Left lobe of liver (tissue), 2 donors: ENCODE measurements around the gene CLCN7. TPM values are rescaled to one million over a fixed set of nuclear protein-coding genes. Genes with fewer than 3 reads are reported as not detected.

Source experiments
- ATAC-seq: fragments of 200-7000 bp; cut with Tn5 transposase; one replicate; pipeline ENCODE4 v1.9.1; 2020; ENCODE audit warnings: mild to moderate bottlenecking, moderate library complexity
- DNase-seq: peaks from one replicate; pipeline ENCODE4 v3.0.0-alpha.2; 2020; ENCODE audit warnings: low spot score
- total RNA-seq: library from RNA; stranded (reverse); gene quantifications from one replicate; pipeline ENCODE4 v1.2.1, GENCODE V29; 2021
- donor health status: DM: no; HTN: no; CAD: no; lungs with moderate emphysema.
- donor health status: DM: no; HTN: yes; CAD: no.

CLCN7 gene
- total RNA-seq, 1 donor from 2014 or later = 51.9 TPM

DNA sequence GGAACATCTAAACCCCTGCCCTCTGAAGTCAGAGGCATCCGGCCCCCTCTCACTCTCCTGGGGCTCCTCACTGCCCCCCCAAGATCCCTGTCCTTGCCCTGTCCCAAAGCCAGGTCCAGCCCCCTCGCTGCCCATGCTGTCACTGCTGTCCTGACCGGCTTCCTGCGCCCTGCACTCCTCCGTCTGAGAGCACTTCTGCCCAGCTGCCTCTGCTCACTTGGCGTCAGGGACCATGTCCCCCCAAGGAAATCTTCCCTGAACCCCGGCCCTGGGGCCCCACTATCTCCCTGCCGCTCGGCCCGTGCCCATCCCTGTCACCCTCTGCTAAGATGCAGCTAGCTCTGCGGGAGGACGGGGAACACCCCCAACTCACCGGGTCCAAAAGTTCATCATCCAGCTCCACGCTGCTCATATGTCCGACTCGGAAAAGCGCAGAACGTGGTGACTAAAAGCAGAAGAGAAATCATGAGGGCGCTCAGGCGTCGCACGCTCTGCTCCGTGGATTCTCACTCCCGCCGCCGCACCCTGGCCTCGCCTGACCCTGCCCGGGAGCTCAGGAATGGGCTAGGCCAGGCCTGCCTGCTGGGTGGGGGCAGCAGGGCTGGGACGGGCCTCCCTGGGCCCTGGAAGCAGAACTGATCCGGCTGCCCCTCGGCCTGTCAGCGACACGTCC is 9.8 kb downstream of the CLCN7 start:
- ATAC-seq (no peak), DNase-seq (no peak)

DNA sequence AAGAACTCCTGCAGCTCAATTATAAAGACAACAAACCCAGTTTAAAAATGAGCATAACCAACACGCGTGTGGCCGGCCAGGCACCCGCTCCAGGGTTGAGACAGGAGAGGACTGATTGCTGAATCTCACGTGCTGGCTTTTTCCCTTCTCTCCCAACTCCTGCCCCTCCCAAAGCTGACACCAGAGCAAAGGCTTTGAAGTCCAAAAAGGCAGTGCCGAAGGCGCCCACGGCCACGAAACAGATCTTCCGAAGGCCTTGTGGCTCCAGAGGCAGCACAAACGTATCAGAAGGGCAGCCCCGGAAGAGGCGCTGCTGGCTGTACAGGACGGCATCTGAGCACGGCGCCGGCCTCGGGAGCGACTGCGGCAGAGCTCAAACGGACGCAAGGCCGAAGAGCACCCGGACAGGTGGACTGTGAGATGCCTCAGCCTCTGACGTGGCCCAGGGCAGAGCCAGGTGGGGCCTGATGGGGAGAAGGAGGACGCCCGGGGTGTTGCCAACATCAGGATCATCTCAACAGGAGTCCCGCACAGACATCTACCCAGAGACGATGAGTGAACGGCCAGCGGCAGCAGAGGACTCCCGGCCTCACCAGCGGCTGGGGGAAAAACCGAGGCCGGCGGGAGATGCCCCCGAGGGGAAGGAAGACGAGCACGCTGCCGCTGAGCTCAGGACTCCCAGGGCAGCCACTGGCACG is 10.5 kb downstream of the CLCN7 start:
- ATAC-seq = no peak
- DNase-seq = no peak

DNA sequence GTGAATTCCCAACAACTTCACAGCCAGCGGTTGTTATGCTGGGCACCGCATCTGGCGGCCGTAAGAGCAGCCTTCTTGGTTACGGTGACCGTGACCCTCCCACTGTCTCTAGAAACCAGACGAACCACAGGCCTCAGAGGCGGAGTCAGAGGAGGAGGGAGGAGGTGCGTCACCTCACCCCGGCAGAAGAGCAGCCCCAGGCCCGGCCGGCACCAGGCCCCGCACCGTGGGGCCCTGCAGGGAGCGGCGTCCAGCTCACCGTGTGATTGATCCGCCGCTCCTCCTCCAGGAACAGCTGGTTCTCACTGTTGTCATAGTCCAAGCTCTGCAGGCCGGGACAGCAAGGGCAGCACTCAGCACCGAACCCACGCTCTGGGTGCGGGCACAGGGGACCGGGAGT is 13.7 kb downstream of the CLCN7 start:
- DNase-seq (no peak), ATAC-seq (no peak)

DNA sequence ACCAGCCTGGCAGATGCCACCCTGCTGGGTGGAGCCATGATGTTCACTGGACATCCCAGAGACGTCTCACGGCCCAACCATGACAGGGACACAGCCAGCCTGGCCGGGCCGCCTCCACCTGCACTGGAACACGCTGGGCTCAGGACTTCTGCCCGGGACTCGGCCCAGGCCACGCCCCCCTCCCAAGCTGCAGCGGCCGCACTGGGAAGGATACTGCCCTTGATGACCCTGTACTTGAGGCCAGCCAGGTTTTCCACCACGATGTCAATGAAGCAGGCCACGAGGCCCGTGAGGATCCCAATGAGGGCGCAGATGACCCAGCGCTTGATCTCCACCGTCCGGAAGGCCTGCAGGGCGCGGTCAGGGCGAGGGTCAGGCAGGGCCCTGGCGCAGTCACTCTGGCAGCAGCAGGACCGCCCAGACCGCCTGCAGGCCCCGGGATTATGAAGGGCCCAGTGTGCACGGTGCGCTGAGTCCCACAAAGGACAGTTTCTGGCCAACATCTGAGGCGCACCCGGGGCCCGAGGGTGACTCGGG is 14.2 kb downstream of the CLCN7 start:
- ATAC-seq (no peak), DNase-seq (no peak)

DNA sequence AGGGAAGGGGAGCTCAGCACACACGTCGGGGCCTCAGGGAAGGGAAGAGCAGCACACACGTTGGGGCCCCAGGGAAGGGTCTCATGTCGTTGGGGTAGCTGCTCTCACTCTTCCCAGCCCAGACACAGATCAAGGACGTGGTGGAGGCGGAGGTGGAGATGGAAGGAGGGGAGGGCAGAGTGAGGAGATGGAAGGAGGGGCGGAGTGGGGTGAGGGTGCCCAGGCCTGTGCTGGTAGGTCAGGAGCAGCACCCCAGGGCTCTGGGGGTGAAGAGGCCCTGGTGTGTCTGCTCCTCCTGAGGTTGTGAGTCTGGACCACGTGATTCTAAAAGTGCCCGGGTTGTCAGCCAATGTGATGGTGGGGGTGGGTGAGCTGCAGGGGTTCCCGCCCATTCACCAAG is 14.9 kb downstream of the CLCN7 start:
- ATAC-seq (no peak), DNase-seq (no peak)

DNA sequence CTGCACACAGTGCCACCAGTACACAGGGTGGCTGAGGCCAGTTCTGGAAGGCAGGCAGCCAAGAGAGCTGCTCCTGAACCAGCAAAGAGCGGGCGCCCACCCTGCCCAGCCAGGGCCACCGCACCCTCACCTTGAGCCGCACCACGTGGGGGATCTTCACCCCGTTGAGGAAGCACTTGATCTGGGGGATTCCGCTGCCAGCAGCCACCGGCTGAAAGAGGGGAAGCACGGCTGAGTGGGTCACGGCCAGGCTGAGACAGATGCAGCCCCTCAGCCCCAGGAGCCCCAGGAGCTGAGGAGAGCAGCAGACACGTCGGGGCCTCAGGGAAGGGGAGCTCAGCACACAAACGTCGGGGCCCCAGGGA is 15.9 kb downstream of the CLCN7 start:
- ATAC-seq (no peak), DNase-seq (no peak)

DNA sequence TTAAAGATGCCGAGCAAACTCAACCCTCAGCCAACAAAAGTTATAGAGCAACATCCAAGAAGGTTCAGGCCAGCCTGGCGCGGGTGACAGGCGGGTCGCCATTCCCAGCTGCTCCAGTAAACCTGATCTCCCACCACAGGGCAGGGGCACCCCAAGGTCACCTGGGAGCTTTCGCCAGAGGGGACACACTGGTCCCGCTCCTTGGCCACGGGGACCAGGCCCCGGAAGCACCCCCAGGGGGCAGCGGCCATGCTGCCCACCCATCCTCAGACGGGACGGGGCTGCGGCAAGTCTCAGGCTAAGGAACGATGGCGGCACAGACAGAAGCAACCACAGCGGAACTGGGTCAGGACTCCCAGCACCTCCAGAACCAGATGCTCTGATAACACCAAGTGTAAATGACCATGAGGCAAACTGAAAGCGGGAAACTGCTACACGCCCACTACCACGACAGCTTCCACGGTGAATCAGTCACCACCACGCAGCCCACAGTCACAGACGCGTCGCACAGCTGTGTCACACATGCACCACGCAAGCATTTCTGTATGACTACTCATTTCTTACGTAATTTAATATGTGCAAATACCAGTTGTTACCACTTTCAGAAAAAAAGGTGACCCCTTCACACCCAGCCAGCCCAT is 16.4 kb downstream of the CLCN7 start:
- no peak for DNase-seq

DNA sequence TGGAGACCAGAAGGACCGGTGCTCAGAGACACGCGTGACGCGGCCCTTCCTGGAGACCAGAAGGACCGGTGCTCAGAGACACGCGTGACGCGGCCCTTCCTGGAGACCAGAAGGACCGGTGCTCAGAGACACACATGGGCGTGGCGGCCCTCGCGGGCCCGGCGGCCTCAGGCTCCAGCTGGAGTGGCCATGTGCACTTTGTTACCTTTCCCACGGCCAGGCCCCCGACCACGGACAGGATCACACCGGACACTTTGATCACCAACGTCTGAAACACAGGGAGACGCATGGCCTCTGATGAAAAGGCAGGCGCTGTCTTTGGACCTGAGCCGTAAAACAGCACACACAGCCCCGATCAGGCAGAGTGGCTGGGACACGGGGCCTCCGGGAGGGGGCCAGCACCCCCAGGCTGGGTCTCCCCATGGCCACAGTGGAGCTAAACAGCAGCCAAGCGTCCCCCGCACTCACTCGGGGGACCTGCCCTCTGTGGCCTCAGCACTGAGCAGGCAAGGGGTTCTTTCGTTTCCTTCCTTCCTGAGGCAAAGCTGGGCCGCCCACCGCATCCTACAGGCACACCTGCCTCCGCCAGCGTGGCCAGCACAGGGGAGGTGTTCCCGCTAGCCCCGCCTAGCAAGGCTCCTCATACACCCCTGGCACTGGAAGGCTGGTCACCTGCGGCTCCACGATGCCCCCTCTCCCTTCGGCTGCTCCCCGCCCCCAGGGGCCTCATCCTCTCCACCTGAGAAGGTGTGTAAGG is 17.2 kb downstream of the CLCN7 start:
- no peak for DNase-seq
- ATAC-seq = no peak

More for the DNA sequence above, 16.4 kb downstream of the CLCN7 start:
- ATAC-seq = no peak

DNA sequence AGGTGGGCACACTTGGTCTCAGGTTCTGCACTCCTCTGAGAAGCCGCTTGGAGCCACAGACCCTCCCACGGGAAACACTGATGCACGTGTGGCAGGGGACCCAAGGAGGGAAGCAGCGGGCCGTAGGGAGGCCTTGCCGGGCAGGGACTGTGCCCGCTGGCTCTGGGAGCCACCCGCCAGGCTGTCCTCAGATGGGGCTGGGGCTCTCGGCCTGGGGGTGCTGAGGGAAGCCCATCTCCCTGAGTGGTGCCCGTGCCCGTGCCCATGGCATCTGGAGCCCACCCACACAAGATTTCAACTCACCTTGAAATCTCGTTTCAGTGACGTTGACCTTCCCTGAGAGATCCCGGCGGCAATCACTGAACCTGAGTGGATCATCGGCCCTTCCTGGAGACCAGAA is 17.9 kb downstream of the CLCN7 start:
- DNase-seq (no peak), ATAC-seq (no peak)

DNA sequence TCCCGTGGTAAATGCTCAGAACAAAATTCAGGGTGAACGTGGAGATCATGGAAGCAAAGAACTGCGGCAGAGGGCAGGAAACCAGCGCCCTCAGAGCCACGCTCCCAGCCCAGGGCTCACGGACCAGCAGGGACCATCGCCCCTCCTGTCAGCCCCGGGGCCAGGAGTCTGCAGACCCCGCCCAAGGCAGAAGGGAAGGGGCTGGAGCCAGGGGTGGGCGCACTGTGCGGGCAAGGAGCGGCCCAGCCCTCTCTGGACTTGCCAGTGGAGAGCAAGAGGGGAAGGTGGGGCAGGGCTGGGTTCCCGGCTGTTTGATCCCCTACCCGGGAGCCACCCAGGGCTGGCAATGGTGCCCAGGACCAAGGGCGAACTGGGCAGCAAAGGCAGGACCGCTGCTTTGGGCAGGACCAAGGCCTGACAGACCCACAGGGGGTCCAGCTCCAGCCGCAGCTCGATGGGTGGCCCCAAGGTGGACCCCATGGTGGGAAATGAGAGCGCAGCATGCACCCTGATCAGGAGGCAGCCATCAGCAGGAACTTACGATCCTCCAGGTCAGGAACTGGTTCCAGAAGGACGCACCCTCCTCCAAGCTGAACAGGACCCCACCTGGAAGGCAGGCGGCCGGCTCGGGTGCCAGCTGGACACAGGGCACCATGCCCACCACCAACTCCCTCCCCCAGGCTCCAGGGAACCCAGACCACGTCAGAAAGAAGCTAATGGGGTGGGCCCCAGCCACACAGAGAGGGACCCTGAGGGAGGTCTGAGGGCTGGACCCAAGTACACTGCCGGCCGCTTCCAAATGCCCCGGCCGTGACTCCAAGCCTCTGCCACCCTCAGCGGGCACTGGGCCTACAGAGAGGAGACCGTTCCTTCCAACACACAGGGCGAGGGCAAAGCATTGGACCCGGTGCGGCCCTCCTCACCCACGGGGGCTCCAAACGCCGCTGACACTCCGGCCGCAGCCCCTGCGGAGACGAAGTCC is 19.3 kb downstream of the CLCN7 start:
- no peak for ATAC-seq
- DNase-seq = no peak

DNA sequence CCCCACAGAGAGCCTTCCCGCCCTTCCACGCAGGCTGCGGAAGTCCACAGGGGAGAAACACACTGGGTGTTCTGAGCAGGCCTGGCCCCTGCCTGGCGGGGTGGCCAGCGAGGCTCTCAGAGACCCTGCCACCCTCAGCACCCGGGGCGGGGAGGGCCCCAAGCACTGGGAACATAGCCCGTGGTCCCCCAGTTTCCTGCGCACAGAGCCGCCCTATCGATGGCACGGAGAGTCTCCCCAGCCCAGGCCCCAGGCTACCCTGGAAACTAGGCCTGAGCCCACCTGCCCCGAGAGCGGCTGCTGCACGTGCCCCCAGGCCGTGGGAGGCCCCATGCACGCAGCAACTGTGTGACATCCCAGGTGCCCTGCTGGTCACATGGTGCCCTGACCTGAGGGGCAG is 20.3 kb downstream of the CLCN7 start:
- no peak for DNase-seq
- ATAC-seq = no peak

DNA sequence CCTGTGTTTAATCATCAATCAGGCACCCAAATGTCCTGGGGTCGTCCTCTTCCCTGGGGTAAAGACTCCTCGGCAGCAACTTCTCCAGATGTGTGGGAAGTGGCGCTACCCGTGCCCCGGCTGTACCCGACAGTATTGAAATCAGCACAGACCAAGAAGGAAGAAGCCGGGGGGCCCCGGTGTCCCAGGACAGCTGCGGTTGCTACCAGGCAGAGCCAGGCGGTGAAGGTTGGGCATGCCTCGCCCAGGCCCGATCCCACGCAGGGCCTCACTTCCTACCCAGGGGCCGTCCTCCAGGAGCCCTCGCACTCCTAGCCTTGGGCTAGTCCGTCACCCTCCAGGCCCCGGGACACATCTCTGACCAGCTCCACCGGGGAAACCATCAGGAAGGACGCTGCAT is 21.5 kb downstream of the CLCN7 start:
- DNase-seq = no peak
- no peak for ATAC-seq

DNA sequence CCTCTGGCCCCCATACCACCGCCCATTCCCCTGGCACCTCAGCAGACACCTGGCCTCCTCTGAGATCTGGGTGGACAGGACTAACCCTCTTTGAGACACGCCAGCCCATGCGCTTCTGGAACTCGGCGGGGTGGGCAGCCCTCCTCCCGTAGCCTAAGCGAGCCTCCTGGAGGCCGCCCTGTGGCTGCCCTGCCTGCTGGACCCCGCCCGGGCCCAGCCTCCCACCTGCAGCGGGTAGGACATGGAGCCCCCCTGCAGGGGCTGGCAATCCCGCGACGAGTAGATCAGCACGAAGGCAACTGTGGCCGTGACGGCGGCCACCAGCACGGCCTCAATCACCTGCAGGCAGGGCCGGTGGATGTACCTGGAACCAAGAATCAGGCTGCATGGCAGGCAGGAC is 22.3 kb downstream of the CLCN7 start:
- DNase-seq (no peak), ATAC-seq (no peak)

DNA sequence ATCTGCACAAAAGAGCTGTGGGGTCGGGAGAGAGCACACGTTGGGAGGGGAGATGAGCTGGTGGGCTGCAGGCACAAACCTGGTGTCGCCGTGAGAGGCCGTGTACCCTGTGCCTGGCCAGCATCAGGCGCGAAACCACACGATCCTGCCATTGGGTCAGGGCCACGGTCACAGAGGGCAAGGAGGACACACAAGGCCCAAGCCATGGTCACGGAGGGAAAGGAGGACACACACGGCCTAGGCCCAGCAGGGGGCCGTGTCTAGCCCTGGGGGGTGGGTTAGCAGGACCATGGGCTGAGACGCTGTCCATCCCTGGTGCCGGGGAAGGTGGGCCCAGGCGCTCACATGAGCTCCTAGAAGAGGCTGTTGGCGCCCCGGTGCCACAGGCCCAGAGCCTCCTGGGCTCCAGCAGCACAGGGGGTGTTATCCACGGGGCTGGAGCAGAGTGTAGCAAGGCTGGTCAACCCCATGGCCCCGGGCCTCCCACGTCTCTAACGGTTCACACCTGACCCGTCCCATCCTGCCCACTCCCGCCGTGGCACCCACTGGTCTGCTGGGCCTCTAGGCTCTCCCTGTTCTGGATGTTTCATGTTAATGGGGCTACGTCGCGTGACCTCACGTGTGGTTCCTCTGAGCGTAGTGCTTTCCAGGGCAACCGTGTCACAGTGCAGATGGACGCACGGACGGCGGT is 23.0 kb downstream of the CLCN7 start:
- no peak for ATAC-seq

DNA sequence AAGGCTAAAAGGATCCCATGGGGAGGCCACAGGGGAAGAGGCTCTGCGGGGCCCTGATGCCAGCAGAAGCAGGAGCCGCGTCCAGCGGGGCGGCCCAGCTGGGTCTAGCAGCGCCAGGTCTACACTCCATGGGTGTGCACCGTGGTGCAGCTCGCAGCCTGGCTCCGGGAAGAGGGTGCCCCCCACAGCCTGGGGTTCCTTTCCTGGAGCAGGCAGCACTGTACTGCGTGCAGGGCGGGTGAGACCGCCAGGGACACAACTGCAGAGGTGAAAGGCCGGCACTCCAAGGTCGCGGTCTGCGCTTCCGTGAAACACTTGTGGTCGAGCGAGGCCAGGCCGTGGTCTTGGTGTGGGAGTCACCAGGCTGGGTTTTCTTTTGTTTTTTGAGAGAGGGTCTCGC is 24.0 kb downstream of the CLCN7 start:
- ATAC-seq (no peak), DNase-seq (no peak)

More for the DNA sequence above, 23.0 kb downstream of the CLCN7 start:
- no peak for DNase-seq

DNA sequence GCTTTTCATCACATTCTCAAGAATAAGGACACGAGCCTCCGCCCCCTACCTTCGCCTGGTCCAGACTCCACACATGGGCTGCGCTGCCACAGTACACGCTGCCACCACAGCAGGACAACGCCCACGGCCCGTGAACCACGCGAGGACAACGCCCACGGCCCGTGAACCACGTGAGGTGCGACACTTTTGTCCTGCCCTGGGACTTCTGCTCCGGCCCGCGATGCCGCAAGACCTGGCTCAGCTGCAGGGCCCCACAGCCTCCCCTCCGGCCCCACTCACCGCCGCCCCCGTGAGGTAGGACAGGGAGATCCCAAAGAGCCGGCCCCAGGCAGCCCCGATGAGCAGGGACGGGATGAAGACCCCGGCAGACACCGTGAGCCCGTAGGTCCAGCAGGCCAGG is 24.6 kb downstream of the CLCN7 start:
- ATAC-seq = no peak
- no peak for DNase-seq

DNA sequence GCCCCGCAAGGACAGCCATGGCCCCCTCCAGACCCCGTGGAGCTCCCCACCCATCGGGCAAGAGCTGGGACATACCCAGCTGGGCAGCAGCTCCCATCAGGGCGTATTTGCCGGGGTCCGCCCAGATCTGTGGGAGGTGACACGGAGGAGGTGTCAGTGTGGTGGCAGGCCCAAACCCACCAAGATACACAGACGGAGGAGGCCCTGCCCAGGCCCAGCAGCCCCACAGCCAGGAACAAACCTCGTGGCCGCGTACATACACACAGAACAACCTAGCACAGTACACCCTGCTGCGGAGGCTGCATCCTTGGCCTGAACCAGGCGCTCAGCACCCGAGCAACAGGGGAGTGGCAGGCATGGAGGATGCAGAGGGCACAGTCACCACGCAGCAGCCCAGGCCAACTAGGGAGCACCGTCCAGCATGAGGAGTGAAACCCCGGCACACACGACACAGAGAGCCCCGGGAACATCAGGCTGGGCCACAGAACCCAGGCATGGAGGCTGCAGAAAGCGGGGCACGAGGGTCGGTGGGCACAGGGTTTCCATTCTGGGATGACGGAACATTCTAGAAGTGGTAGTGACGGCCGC is 25.5 kb downstream of the CLCN7 start:
- DNase-seq (no peak), ATAC-seq (no peak)

DNA sequence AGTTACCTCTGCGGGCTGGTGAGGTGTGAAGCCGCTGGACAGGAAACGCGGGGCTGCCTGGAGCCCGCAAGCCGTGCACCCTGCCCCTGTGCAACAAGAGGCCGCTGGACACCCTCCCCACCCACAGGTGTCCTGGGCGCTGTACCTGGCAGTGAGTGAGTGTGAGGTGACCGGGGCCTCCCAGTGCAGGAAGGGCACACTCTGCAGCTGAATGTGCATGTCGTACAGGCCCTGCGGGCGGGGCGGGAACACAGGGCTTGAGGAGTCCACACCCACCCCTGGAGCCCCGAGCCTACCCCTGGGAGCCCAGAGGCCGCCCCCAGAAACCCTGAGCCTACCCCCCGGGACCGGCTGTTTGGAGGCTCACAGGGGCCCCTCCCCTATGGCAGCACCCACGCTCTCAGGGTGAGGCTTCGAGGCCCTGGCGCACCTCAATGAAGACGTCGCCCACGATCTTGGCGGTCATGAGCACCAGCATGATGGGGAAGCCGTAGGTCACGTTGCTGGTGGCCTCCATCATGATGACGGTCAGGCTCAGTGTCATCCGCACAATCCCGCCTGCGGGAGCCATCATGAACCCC is 26.2 kb downstream of the CLCN7 start:
- DNase-seq (no peak), ATAC-seq (no peak)

DNA sequence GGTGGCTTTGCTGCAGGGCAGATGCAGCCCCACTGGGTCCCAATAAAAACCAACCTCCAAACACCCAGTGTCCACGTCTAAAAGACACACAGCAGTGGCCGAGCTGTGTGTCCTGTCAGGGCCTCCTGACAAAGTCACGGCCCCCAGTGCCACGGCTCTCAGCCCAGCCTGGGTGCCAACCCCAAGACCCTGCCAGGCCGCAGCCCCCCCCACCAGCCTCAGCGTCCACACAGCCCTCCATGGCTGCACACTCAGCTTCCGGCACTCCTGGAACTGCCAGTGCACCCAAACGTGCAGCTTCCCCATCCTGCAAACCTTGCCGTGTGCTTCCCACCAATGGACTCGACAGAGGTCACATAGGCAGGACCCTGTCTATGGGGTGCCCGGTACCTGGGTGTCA is 26.9 kb downstream of the CLCN7 start:
- no peak for ATAC-seq

More for the DNA sequence above, 26.9 kb downstream of the CLCN7 start:
- DNase-seq = no peak
